ENCODE measurements around the gene STARD3NL.
"Not testable (repeated sequence)": the region's sequence is repeated elsewhere in the genome, so short reads cannot be mapped to it uniquely, and the experiment has no call there.

GRCh38 chr7:38175547-38175946 is 2.5 kb upstream of the STARD3NL start:
- not testable (repeated sequence) for TF ChIP-seq CTCF, EP300 (IDR thresholded peaks at IDR 0.05)
